ENCODE results near the gene FURIN.
"Not testable (repeated sequence)": the region's sequence is repeated elsewhere in the genome, so short reads cannot be mapped to it uniquely, and the experiment has no call there.

The FURIN gene

DNA sequence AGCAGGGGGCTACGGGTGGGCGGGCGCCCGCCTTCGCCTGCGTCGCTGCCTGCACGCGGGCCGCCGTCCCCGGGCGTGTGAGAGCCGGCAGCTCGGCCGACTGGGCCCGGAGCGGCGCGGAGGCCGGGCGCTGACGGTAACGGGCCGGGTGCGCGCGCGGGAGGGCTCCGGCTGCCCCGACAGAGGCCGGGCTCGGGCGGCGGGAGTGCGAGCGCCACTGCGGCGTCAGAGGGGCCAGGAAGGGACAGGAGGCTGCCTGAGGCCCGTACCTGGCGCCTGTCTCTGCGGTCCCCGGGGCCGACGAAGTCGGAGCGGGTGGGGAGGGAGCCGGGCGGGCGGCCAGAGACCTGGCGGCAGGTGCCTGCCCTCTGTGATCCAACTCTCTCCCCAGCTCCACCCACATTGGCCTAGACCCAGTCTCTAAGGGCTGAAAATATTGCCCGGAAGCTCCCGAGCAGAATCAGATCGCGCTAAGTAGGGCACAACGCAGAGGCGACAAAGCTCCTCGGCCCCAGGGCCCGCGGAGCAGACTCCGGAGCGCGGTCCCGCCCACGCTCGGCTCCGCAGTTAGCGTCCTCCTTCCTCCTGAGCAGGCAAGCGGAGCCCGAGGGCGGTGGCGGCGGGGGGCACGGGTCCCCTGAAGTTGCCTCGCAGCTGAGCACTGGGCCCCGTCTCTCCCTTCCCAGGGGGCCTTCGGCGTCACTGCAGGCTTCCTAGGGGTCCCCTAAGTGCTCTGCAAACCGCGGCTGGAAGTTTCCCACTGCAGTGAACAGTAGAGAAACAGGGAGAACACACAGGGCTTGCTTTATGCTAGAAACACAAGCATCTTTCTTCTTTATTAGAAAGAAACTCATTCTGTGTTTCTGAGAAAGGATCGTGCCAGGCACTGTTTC, 34.7 kb downstream of the FURIN start, which contains the start of gene MAN2A2:
TSS of gene MAN2A2 (plus strand) at position 463 of the 893 bp plus-strand sequence. CDS start 906 bp downstream, outside the sequence.
- H3K9ac ChIP-seq (ENCODE audit: low read length) = peak within 1 kb of the TSS; percentile 84
- no peaks in the 10 kb centered on the region for H3K9me3 ChIP-seq (ENCODE audit: control insufficient read depth, low read length)
- H3K4me3 ChIP-seq (ENCODE audit: low read length) = peak within 1 kb of the TSS; percentile 85
- H3K36me3 ChIP-seq (ENCODE audit: control insufficient read depth, insufficient read depth, low read length) = peaks cover 22% of the 10 kb centered on the region
- H3K4me1 ChIP-seq (ENCODE audit: control insufficient read depth, insufficient read depth, low read length) = peaks cover 18% of the 10 kb centered on the region
- H3K27me3 ChIP-seq (ENCODE audit: control insufficient read depth, insufficient read depth, low read length) = no peaks in the 10 kb centered on the region

GRCh38 chr15:90903733-90904536, 35.5 kb downstream of the FURIN start:
- Histone ChIP-seq H3K9me3 (ENCODE audit: control insufficient read depth, low read length) (no peaks in the 10 kb centered on the region), H3K4me3 (ENCODE audit: low read length) (peak overlapping the region; percentile 37), H3K36me3 (ENCODE audit: control insufficient read depth, insufficient read depth, low read length) (peaks cover 22% of the 10 kb centered on the region), H3K27me3 (ENCODE audit: control insufficient read depth, insufficient read depth, low read length) (no peaks in the 10 kb centered on the region), H3K4me1 (ENCODE audit: control insufficient read depth, insufficient read depth, low read length) (peaks cover 18% of the 10 kb centered on the region), H3K9ac (ENCODE audit: low read length) (peak overlapping the region; percentile 79)

- no peak overlapping the region for H3K9ac ChIP-seq (ENCODE audit: low read length)
- H3K36me3 ChIP-seq (ENCODE audit: control insufficient read depth, insufficient read depth, low read length) = peaks cover 22% of the 10 kb centered on the region
- H3K9me3 ChIP-seq (ENCODE audit: control insufficient read depth, low read length) = no peaks in the 10 kb centered on the region
- no peak overlapping the region for H3K4me3 ChIP-seq (ENCODE audit: low read length)
- peaks cover 18% of the 10 kb centered on the region for H3K4me1 ChIP-seq (ENCODE audit: control insufficient read depth, insufficient read depth, low read length)
- H3K27me3 ChIP-seq (ENCODE audit: control insufficient read depth, insufficient read depth, low read length) = no peaks in the 10 kb centered on the region
Measured at GRCh38 chr15:90904746-90905145, 36.4 kb downstream of the FURIN start.

DNA sequence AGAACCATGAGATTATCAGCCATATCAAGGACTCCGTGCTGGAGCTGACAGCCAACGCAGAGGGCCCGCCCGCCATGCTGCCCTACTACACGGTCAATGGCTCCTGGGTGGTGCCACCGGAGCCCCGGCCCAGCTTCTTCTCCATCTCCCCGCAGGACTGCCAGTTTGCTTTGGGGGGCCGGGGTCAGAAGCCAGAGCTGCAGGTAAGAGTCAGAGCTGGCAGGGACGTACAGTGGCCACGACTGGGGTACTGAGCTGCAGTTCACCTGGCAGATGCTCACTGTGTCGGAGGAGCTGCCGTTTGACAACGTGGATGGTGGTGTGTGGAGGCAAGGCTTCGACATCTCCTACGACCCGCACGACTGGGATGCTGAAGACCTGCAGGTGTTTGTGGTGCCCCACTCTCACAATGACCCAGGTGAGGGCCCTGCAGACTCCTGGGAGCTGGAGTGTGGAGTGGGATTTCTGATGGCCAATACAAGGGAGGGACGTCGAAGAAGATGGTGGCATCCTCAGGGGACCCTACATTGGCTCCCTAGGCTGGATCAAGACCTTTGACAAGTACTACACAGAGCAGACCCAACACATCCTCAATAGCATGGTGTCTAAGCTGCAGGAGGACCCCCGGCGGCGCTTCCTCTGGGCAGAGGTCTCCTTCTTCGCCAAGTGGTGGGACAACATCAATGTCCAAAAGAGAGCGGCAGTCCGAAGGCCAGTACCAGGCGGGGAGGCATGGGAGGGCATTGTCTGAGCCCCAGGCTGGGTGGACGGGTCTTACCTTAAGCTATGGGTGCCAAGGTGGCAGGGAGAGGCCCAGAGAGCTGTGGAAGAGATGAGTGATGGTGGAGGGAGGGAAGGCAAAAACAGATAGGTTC, 37.2 kb downstream of the FURIN start:
- Histone ChIP-seq H3K4me1 (ENCODE audit: control insufficient read depth, insufficient read depth, low read length) (peaks cover 18% of the 10 kb centered on the region), H3K27me3 (ENCODE audit: control insufficient read depth, insufficient read depth, low read length) (no peaks in the 10 kb centered on the region), H3K4me3 (ENCODE audit: low read length) (no peak overlapping the region), H3K9me3 (ENCODE audit: control insufficient read depth, low read length) (no peaks in the 10 kb centered on the region), H3K9ac (ENCODE audit: low read length) (no peak overlapping the region), H3K36me3 (ENCODE audit: control insufficient read depth, insufficient read depth, low read length) (peaks cover 29% of the 10 kb centered on the region)

DNA sequence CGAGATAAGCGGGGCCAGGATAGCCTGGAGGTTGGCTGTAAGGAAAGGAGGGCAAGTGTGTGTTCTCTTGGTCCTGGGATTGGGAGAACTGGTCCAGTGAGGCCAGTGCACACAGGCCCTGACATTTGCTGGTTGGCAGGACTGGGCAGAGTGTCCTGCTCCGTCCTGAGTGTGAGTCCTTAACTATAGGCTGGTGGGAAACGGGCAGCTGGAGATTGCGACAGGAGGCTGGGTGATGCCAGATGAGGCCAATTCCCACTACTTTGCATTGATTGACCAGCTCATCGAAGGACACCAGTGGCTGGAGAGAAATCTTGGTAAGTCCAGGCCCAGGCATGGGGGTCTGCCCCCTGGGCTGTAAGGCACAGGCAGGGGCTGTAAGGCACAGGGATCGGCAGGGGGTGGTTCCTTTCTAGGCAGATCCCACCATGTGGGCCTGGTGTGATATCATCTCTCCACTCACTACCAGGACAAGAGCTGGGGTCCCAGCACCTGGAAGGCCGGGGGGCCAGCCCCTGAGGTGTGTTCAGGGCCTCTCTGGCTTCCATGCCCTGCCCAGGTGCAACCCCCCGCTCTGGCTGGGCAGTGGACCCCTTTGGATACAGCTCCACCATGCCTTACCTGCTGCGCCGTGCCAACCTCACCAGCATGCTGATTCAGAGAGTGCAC, 37.9 kb downstream of the FURIN start:
- Histone ChIP-seq H3K9me3 (ENCODE audit: control insufficient read depth, low read length) (no peaks in the 10 kb centered on the region), H3K4me3 (ENCODE audit: low read length) (no peak overlapping the region), H3K27me3 (ENCODE audit: control insufficient read depth, insufficient read depth, low read length) (no peaks in the 10 kb centered on the region), H3K9ac (ENCODE audit: low read length) (no peak overlapping the region), H3K4me1 (ENCODE audit: control insufficient read depth, insufficient read depth, low read length) (peaks cover 18% of the 10 kb centered on the region), H3K36me3 (ENCODE audit: control insufficient read depth, insufficient read depth, low read length) (peaks cover 36% of the 10 kb centered on the region)

- no peak overlapping the region for H3K4me3 ChIP-seq (ENCODE audit: low read length)
- peaks cover 44% of the 10 kb centered on the region for H3K36me3 ChIP-seq (ENCODE audit: control insufficient read depth, insufficient read depth, low read length)
- H3K9me3 ChIP-seq (ENCODE audit: control insufficient read depth, low read length) = no peaks in the 10 kb centered on the region
- H3K9ac ChIP-seq (ENCODE audit: low read length) = no peak overlapping the region
- peaks cover 9% of the 10 kb centered on the region for H3K4me1 ChIP-seq (ENCODE audit: control insufficient read depth, insufficient read depth, low read length)
- no peaks in the 10 kb centered on the region for H3K27me3 ChIP-seq (ENCODE audit: control insufficient read depth, insufficient read depth, low read length)
Measured at GRCh38 chr15:90907051-90907660, 38.8 kb downstream of the FURIN start.

DNA sequence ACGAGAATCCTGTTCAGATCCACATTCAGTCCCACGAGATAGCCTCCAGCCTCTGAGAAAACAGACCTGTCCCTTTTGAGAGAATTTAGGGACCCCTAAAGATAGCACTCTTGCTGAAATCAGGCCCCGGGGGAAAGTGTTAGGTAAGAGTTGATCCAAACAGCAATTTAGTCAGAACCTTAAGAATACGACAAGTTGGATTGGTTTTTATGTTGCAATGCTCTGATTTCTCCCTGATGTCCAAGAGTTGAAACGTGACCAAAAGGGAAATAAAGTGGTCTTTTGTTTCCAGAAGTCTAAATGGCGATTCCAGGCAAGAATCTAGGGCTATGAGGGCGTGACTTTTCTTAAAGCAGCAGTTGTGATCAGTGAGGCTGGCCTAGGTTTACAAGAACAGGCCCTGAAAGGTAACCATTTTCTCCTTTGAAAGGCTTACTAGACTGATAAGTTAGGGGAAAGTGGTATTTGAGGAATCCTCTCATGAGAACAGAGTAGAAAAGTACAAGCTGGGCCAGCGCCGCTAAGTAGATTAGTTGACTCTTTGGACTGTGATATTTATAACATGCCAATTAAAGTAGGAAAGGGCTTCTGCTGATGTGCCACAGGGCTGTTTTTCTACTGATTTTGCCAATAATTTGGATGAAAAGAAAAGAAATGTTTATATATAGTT, 39.6 kb downstream of the FURIN start:
- no peak overlapping the region for H3K9ac ChIP-seq (ENCODE audit: low read length)
- H3K4me1 ChIP-seq (ENCODE audit: control insufficient read depth, insufficient read depth, low read length) = peaks cover 9% of the 10 kb centered on the region
- no peak overlapping the region for H3K4me3 ChIP-seq (ENCODE audit: low read length)
- no peaks in the 10 kb centered on the region for H3K27me3 ChIP-seq (ENCODE audit: control insufficient read depth, insufficient read depth, low read length)
- peaks cover 51% of the 10 kb centered on the region for H3K36me3 ChIP-seq (ENCODE audit: control insufficient read depth, insufficient read depth, low read length)
- no peaks in the 10 kb centered on the region for H3K9me3 ChIP-seq (ENCODE audit: control insufficient read depth, low read length)

GRCh38 chr15:90909449-90909848, 41.1 kb downstream of the FURIN start:
- H3K36me3 ChIP-seq (ENCODE audit: control insufficient read depth, insufficient read depth, low read length) = peaks cover 53% of the 10 kb centered on the region
- H3K4me3 ChIP-seq (ENCODE audit: low read length); H3K9ac ChIP-seq (ENCODE audit: low read length); H3K27me3 ChIP-seq (ENCODE audit: control insufficient read depth, insufficient read depth, low read length); H3K4me1 ChIP-seq (ENCODE audit: control insufficient read depth, insufficient read depth, low read length); H3K9me3 ChIP-seq (ENCODE audit: control insufficient read depth, low read length): not testable (repeated sequence)

DNA sequence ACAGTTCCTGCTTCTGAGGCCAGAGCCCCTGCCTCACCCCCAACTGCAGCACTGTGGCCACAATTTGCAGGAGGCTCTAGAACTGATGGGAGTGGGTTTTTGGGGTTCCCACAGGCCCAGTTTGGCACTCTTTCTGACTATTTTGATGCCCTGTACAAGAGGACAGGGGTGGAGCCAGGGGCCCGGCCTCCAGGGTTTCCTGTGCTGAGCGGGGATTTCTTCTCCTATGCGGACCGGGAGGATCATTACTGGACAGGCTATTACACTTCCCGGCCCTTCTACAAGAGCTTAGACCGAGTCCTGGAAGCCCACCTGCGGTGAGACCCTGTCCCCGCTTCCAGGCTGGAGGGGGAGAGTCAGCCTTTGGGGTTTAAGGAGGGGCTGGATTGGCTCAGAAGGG, 41.6 kb downstream of the FURIN start:
- H3K36me3 ChIP-seq (ENCODE audit: control insufficient read depth, insufficient read depth, low read length) = peaks cover 52% of the 10 kb centered on the region
- H3K9ac ChIP-seq (ENCODE audit: low read length) = no peak overlapping the region
- no peaks in the 10 kb centered on the region for H3K9me3 ChIP-seq (ENCODE audit: control insufficient read depth, low read length)
- no peaks in the 10 kb centered on the region for H3K4me1 ChIP-seq (ENCODE audit: control insufficient read depth, insufficient read depth, low read length)
- H3K4me3 ChIP-seq (ENCODE audit: low read length) = no peak overlapping the region
- no peaks in the 10 kb centered on the region for H3K27me3 ChIP-seq (ENCODE audit: control insufficient read depth, insufficient read depth, low read length)

GRCh38 chr15:90910441-90911301, 42.3 kb downstream of the FURIN start:
- Histone ChIP-seq H3K9me3 (ENCODE audit: control insufficient read depth, low read length) (no peaks in the 10 kb centered on the region), H3K4me1 (ENCODE audit: control insufficient read depth, insufficient read depth, low read length) (no peaks in the 10 kb centered on the region), H3K4me3 (ENCODE audit: low read length) (no peak overlapping the region), H3K36me3 (ENCODE audit: control insufficient read depth, insufficient read depth, low read length) (peaks cover 45% of the 10 kb centered on the region), H3K9ac (ENCODE audit: low read length) (no peak overlapping the region), H3K27me3 (ENCODE audit: control insufficient read depth, insufficient read depth, low read length) (no peaks in the 10 kb centered on the region)

All from mucosa of stomach (tissue), 1 donor.